ENCODE data around the gene MAP1S. TPM values are rescaled to one million over a fixed set of nuclear protein-coding genes. Genes with fewer than 3 reads are reported as not detected.

The MAP1S gene
- total RNA-seq, 2 donors from 2014 or later = 57.8 to 65.8 TPM

GRCh38 chr19:17748884-17749638, 29.8 kb downstream of the MAP1S start:
- Mint-ChIP-seq H3K27ac (peak overlapping the region in 1 of 2 donors; percentile 92), H3K9me3 (no peaks in the 10 kb centered on the region), H3K36me3 (peaks cover 11 to 15% of the 10 kb centered on the region in 2 donors)
- ATAC-seq (no peak), DNase-seq (ENCODE audit: low spot score in 2 of 2) (no peak)

- H3K36me3 Mint-ChIP-seq = peaks cover 15 to 20% of the 10 kb centered on the region in 2 donors
- H3K27ac Mint-ChIP-seq = peak overlapping the region; percentile 92 to 98
- no peaks in the 10 kb centered on the region for H3K9me3 Mint-ChIP-seq
- ATAC-seq = no peak
- peak in 1 of 2 donors; percentile 70 for DNase-seq (ENCODE audit: low spot score in 2 of 2)
These were observed 30.6 kb downstream of the MAP1S start for GRCh38 chr19:17749912-17750317.

DNA sequence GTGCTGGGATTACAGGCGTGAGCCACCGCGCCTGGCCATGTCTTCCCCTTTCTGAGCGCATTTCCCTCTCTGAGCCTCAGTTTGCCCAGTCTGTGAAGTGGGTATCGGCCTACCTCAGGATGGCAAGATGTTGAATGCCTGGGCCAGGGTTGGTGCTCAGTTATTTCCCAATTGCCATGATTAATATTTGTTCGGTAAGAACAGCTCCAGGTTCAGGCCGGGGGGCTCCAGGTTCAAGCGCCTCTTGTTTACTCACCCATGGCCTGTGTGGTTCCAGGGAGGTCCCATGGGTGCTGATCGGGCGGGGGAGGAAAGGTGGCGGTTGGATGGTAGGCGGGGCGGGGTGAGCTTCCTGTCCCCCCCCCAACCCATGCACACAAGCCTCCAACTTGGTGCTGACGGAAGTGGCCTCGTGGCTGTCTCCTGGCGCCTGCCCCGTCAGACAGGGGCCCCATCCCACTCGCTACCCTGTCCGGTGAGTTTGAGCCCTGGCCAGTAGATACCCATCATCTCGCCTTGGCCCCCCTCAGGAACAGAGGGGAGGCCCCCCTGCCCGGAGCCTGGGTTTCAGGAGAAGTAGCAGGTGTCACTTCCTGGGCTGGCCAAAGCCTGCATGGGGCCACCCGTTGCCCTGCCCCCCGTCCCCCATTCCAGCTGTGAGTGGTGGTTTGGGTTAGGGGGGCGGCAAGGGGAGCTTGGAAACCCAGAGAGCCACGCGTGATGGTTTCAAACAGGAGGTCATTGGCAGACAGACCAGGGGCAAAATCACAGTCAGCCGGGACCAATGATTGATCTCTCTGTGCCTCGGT, 32.0 kb downstream of the MAP1S start, which contains the start of gene FCHO1:
FCHO1 (plus strand) TSS at position 375 of the 809 bp plus-strand sequence. CDS start 3,688 bp downstream, outside the sequence.
- DNase-seq (ENCODE audit: low spot score in 2 of 2) (peak; percentile 76 to 88), ATAC-seq (peak; percentile 70 to 72)
- peaks cover 15 to 28% of the 10 kb centered on the region in 2 donors for H3K36me3 Mint-ChIP-seq
- no peaks in the 10 kb centered on the region for H3K9me3 Mint-ChIP-seq
- H3K27ac Mint-ChIP-seq = peak within 1 kb of the TSS; percentile 92 to 98

GRCh38 chr19:17751912-17752273, 32.6 kb downstream of the MAP1S start:
- Mint-ChIP-seq H3K36me3 (peaks cover 15 to 28% of the 10 kb centered on the region in 2 donors), H3K27ac (peak overlapping the region; percentile 92 to 98), H3K9me3 (no peaks in the 10 kb centered on the region)
- ATAC-seq (peak in 1 of 2 donors; percentile 10), DNase-seq (ENCODE audit: low spot score in 2 of 2) (no peak)

GRCh38 chr19:17752865-17753639, 33.8 kb downstream of the MAP1S start:
- no peak for ATAC-seq

DNA sequence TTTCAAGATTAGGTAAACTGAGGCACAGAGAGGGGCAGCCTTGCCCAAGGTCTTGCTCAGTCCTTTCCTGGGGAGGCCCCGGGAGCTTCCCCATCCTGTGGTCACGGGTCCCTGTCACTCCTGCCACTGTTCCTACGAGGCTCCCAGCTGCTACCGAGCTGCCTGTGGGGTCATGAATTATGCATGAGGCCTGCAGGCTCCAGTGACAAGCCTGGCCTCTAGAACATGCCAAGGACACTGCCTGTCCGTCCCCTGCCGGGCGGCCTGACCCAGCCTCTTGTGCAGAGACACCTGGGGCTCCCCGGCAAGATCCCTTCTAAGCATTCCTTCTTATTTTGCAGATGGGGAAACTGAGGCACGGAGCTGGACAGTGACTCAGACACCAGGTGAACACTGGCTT, 34.7 kb downstream of the MAP1S start:
- DNase-seq (ENCODE audit: low spot score in 2 of 2) (no peak), ATAC-seq (no peak)
- H3K27ac Mint-ChIP-seq = no peak overlapping the region
- H3K36me3 Mint-ChIP-seq = peaks cover 20 to 43% of the 10 kb centered on the region in 2 donors
- no peaks in the 10 kb centered on the region for H3K9me3 Mint-ChIP-seq

More at GRCh38 chr19:17752865-17753639, 33.8 kb downstream of the MAP1S start:
- no peak overlapping the region for H3K27ac Mint-ChIP-seq
- peaks cover 20 to 37% of the 10 kb centered on the region in 2 donors for H3K36me3 Mint-ChIP-seq
- H3K9me3 Mint-ChIP-seq = no peaks in the 10 kb centered on the region
- DNase-seq (ENCODE audit: low spot score in 2 of 2) = no peak

- no peak for ATAC-seq
- Mint-ChIP-seq H3K27ac (peak overlapping the region; percentile 62 to 81), H3K36me3 (peaks cover 15 to 43% of the 10 kb centered on the region in 2 donors), H3K9me3 (no peaks in the 10 kb centered on the region)
- no peak for DNase-seq (ENCODE audit: low spot score in 2 of 2)
These were observed 35.6 kb downstream of the MAP1S start for GRCh38 chr19:17754634-17755442.

GRCh38 chr19:17755443-17755890, 36.2 kb downstream of the MAP1S start:
- no peak for ATAC-seq
- peaks cover 14 to 43% of the 10 kb centered on the region in 2 donors for H3K36me3 Mint-ChIP-seq
- H3K9me3 Mint-ChIP-seq = no peaks in the 10 kb centered on the region
- DNase-seq (ENCODE audit: low spot score in 2 of 2) = no peak
- peak overlapping the region in 1 of 2 donors; percentile 32 for H3K27ac Mint-ChIP-seq

DNA sequence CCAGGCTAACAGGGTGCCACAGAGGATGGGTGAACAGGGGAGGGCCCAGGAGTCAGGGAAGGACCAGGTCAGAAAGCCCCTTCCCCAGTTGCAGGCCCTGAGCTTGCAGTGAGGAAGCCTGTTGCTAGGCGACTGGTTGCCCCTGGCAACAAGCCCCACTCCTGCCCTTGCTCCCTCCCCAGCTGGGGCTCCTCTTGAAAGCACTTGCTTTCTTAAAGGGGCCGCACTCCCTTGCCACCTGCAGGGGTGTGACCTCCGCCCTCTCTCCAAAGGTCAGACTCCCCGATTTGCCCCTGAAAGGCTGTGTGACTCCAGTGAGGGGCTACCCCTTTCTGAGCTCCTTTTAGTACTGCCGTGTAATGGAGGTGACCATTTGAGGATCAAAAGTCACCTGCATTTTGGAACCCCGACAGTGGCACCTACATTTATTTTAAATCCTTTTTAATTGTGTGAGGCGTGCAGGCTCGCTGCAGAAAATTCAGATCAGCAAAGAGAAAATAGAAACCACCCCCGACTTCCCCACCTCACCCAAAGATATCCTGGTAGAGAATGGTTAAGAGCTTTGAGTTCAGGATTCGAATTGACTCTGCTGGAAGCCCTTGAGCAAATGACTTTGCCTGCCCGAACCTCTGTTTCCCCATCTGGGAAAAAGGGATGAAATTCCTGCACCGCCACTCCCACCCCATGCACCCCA, 36.8 kb downstream of the MAP1S start:
- H3K27ac Mint-ChIP-seq = peak overlapping the region in 1 of 2 donors; percentile 51
- no peaks in the 10 kb centered on the region for H3K9me3 Mint-ChIP-seq
- no peak for DNase-seq (ENCODE audit: low spot score in 2 of 2)
- H3K36me3 Mint-ChIP-seq = peaks cover 10 to 46% of the 10 kb centered on the region in 2 donors
- no peak for ATAC-seq

DNA sequence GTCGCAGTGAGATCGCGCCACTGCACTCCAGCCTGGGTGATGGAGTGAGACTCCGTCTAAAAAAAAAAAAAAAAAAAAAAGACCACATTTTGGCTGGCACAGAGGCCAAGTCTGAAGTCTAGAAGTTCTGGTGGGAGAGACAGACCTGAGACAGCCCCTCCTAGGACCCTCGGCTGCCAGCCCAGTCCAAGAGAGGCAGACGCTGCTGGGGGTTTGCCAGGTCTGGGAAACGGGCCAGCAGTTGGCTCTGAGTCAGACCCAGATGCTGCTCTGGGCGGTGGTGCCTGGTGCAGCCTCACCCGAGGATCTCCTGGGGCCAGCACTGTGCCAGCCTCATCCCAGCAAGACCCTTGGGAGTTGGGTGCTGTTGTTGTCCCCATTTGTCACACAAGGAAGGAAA, 37.8 kb downstream of the MAP1S start:
- no peaks in the 10 kb centered on the region for H3K9me3 Mint-ChIP-seq
- DNase-seq (ENCODE audit: low spot score in 2 of 2) = no peak
- peaks cover 4 to 41% of the 10 kb centered on the region in 2 donors for H3K36me3 Mint-ChIP-seq
- ATAC-seq = no peak
- no peak overlapping the region for H3K27ac Mint-ChIP-seq

DNA sequence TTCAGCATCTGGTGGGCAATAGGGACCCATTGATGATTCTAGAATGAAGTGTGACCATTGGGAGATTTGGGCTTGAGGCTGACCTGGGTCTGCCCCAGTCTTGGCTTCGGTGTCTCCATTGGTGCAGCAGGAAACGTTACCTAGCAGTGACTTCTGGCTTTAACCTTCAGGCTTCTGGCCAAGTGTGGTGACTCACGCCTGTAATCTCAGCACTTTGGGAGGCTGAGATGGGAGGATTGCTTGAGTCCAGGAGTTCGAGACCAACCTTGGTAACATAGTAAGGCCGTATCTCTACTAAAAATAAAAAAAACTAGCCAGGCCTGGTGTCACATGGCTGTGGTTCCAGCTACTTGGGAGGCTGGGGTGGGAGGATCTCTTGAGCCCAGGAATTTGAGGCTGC, 39.2 kb downstream of the MAP1S start:
- Mint-ChIP-seq H3K36me3 (peaks cover 4 to 41% of the 10 kb centered on the region in 2 donors), H3K27ac (no peak overlapping the region)

DNA sequence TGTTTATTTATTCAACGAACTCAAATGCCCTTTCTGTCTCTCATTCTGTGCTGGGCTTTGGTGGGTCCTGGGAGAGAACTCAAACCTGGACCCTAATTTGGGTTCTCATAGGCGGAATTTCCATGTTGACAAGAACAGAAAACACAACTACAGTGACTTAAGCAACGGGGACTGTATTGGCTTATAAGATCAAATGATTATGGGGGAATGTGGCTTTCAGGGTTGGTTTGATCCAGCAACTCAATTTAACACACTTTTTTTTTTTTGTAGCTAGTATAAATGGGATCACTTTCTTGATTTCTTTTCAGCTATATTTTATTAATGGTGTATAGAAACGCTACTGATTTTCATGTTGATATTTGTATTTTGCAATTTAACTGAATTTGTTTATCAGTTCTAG, 41.9 kb downstream of the MAP1S start:
- H3K9me3 Mint-ChIP-seq = no peaks in the 10 kb centered on the region
- no peak for ATAC-seq
- no peak for DNase-seq (ENCODE audit: low spot score in 2 of 2)
- peak overlapping the region in 1 of 2 donors; percentile 36 for H3K27ac Mint-ChIP-seq
- H3K36me3 Mint-ChIP-seq = peaks cover 10 to 35% of the 10 kb centered on the region in 2 donors

More for the DNA sequence above, 39.2 kb downstream of the MAP1S start:
- no peaks in the 10 kb centered on the region for H3K9me3 Mint-ChIP-seq
- DNase-seq (ENCODE audit: low spot score in 2 of 2) = no peak
- no peak for ATAC-seq

DNA sequence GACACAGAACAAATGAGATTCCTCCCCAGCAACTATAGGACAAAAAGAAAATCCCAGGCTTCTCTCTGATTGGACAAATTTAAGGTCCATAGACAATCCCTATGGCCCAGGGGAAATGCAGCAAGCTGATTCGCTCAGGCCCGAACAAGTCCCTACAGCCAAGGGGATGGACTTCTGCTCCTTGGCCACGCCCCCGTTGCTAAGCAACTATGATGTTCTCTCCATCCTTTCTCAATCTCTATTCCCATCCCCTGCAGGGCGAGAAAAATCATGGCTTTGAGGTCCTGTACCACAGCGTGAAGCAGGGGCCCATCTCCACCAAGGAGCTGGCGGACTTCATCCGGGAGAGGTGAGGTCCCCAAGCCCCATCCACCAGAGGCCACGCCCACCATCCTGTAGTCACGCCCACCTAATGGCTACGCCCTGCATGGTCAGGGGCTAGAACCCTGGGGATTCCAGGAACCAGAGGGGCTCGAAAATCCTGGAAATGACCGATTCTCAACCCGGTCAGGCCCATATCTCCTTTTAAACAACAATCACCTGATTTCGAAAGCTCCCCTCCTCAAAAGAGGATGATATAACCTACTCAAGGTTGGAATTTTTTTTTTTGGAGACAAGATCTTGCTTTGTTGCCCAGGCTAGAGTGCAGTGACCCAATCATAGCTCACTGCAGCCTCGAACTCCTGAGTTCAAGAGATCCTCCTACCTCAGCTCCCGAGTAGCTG, 43.4 kb downstream of the MAP1S start:
- H3K27ac Mint-ChIP-seq = peak overlapping the region in 1 of 2 donors; percentile 77
- H3K9me3 Mint-ChIP-seq = no peaks in the 10 kb centered on the region
- ATAC-seq (peak in 1 of 2 donors; percentile 54), DNase-seq (ENCODE audit: low spot score in 2 of 2) (no peak)
- H3K36me3 Mint-ChIP-seq = peaks cover 6 to 29% of the 10 kb centered on the region in 2 donors

- DNase-seq (ENCODE audit: low spot score in 2 of 2) = no peak
- Mint-ChIP-seq H3K36me3 (peaks cover 6 to 20% of the 10 kb centered on the region in 2 donors), H3K9me3 (no peaks in the 10 kb centered on the region), H3K27ac (peak overlapping the region in 1 of 2 donors; percentile 51)
- ATAC-seq = no peak
These were observed 45.1 kb downstream of the MAP1S start for GRCh38 chr19:17764348-17764747.
